Measurements from ENCODE around the gene PRSS53.

PRSS53 gene

DNA sequence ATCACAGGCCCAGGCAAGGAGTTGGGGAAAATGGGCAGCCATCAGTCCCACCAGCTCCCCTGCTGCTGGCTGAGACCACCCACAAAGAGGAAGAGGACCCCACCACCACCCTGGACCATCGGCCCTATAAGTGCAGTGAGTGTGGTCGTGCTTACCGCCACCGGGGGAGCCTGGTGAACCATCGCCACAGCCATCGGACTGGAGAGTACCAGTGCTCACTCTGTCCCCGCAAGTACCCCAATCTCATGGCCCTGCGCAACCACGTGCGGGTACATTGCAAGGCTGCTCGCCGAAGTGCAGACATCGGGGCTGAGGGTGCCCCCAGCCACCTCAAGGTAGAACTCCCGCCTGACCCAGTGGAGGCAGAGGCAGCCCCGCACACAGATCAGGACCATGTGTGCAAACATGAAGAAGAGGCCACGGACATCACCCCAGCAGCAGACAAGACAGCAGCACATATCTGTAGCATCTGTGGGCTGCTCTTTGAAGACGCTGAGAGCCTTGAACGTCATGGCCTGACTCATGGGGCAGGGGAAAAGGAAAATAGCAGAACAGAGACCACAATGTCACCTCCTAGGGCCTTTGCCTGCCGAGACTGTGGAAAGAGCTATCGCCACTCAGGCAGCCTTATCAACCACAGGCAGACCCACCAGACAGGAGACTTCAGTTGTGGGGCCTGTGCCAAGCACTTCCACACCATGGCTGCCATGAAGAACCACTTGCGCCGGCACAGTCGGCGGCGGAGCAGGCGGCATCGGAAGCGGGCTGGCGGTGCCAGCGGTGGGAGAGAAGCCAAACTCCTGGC lies 10.9 kb downstream of the PRSS53 start:
- no peak for DNase-seq (ENCODE audit: low spot score)

DNA sequence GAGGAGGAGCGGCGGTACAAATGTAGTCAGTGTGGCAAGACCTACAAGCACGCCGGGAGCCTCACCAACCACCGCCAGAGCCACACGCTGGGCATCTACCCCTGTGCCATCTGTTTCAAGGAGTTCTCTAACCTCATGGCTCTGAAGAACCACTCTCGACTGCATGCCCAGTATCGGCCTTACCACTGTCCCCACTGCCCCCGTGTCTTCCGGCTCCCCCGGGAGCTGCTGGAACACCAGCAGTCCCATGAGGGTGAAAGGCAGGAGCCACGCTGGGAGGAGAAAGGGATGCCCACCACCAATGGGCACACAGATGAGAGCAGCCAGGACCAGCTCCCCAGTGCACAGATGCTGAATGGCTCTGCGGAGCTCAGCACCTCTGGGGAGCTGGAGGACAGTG lies 11.7 kb downstream of the PRSS53 start:
- DNase-seq (ENCODE audit: low spot score) = no peak

DNA sequence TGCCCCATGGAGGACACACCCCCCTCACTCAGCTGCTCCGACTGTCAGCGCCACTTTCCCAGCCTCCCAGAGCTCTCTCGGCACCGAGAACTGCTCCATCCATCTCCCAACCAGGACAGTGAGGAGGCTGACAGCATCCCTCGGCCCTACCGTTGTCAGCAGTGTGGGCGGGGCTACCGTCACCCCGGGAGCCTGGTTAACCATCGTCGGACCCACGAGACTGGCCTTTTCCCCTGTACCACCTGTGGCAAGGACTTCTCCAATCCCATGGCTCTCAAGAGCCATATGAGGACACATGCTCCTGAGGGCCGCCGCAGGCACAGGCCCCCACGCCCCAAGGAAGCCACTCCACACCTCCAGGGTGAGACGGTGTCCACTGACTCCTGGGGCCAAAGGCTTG lies 12.4 kb downstream of the PRSS53 start:
- no peak for DNase-seq (ENCODE audit: low spot score)

DNA sequence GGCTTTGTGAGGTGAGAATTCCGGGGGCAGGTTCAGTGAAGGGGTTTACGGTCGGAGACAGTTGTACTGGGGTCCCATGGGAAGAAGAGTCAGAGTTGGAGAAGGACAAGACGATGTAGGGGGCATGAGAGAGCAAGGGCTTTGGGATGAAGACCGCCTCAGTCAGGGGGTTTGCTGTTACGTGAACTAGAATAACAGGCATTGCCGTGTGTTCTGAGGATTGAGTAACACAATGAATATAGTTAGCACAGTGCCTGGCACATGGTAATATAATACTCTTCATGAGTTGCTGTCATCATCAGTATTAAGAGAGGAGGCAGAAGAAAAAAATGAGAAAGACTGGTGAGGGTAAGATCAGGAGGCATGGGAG lies 13.9 kb downstream of the PRSS53 start:
- DNase-seq (ENCODE audit: low spot score) = no peak

DNA sequence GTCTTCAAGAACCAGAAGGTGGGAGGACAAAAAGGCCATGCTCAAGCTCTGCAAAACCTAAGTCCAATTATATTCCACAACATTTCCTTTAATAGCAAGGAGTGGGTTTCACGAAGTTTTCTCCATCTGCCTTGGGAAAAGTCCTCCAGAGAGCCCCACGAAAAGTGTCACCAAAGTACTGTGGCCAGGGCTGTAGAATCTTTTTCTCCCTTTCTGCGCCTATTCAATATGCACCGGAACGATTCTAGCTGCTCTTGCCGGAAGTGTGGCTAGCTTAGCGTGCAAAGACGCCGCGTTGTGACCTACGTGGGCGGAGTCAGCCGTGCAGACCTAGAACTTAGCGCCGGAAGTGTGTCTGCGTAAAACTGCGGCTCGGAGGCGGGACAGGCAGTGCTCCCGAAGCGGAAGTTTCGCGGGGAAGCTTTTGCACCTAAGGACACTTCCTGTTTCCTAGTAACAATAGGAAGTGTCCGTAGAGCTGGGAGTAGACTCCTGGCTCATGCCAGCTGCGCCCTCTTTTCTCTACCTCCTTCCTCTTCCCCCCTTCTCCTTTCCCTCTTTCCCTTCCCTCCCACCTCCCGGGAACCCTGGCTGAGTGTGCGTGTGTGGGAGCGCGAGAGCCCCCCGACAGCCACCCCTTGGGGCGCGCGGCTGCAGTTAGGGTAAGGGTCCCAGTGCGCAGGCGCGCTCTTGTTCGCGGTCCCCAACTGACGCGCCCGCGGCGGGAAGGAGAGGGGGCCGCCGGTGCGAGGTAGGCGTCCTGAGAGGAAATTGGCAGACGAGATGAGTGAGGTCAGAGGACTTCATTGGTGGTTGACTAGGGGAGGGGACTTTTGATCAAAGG lies 14.6 kb downstream of the PRSS53 start, which contains the start of the genes ZNF646 and ZNF668:
Gene ZNF646 (plus strand): TSS at position 453 of the 844 bp plus-strand sequence. CDS start 1,903 bp downstream, outside the sequence.
Gene ZNF668 (minus strand): TSS at position 271 of the 844 bp plus-strand sequence. CDS start 9,781 bp downstream, outside the sequence.
- peak; percentile 95 for DNase-seq (ENCODE audit: low spot score)

DNA sequence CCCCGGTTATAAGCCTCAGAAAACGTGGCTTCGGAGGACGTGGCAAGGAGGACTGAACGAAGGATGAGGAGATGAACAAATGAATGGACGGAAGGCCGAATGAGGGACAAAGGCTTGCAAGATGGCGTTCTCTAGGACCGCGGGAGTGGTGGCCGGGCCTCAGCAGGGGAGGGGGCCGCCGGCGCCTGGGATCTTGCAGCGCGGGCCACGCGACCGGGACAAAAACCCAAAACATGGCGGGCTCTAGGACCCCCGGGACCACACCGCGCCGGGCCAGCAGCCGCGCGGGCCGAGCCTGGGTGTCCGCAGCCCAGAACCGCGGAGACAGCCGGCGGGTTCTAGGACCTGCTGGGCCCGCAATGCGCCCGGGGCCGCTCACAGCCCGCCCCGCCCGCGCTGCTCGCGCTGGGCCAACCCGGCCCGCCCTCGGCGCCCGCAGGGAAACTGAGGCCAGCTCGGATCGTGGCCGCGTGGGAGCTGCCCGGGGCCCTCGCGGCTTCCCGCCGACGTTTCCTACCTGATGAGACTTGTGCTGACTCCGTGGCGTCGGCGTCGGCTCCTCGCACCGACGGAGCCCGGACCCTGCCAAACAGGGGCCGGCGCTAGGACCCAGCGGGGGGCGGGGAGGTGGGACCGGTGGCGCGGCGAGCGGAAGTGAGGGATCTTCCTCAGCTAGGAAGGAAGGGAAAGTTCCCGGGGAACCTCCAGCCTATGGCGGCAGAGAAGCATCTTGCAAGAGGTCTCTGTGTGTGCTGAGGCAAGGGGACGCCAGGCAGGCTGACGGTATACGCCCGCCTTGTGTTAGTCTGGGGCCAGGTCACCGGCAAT lies 15.4 kb downstream of the PRSS53 start:
- DNase-seq (ENCODE audit: low spot score) = peak; percentile 93

DNA sequence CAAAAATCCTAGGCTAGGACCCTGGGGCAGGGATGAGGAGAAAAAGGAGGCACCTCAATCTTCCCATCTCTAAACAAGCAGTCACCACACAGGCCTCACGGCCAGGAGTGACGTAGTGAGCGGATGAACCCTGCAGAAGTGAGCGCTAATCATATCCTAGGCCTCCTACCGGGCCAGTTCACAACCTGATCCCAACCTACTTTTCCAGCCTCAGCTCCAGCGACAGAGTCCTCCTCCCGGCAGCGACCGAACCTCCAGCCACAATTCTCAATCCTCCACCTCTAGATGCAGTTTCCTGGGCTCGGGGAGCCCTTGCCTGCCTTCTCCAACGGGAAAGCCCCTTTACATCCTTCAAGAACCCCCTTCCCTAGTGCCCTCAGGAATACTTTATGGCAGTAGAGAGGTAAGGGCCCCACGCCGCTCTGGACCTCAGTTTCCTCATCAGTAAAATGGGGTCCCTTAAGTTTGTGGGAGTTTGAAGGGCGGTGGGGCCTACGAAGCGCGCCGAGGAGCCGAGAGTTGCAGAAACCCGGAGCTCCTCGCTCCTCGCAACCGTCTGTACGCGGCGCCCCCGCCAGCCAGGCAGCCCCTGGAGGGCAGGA lies 16.1 kb downstream of the PRSS53 start:
- peak; percentile 55 for DNase-seq (ENCODE audit: low spot score)

DNA sequence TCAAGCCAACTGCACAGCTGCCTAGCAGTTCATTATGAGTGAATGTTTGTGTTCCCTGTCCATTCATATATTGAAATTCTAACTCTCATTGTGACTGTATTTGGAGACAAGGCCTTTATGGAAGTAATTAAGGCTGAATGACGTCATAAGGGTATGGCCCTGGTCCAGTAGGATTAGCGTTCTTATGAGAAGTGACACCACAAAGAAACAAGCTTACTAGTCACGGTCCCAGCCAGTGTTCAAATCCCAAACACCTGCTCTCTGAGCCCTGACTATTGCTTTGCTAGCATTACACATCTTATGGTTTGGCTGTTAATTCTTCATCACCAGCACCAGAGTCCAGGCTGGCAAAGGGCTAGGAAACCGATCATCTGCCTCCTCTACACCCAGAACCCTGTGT lies 16.9 kb downstream of the PRSS53 start:
- peak; percentile 45 for DNase-seq (ENCODE audit: low spot score)

DNA sequence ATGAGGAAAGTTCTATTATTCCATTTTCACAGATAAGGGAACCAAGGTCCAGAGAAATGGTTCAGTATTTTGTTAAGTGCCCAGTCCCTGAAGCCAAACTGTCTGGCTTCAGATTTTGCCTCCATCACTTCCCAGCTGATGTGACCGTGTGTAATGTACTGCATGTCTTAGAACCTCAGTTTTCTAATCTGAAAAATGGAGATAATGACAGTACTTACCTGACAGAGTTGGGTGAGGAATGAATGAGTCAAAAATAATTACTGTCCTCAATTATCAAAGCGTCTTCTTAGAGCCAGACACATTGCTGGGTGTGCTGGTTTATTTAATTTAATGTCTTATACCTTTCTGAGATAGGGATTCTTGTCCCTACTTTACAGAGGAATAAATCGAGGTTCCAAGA lies 21.4 kb downstream of the PRSS53 start:
- DNase-seq (ENCODE audit: low spot score) = no peak

DNA sequence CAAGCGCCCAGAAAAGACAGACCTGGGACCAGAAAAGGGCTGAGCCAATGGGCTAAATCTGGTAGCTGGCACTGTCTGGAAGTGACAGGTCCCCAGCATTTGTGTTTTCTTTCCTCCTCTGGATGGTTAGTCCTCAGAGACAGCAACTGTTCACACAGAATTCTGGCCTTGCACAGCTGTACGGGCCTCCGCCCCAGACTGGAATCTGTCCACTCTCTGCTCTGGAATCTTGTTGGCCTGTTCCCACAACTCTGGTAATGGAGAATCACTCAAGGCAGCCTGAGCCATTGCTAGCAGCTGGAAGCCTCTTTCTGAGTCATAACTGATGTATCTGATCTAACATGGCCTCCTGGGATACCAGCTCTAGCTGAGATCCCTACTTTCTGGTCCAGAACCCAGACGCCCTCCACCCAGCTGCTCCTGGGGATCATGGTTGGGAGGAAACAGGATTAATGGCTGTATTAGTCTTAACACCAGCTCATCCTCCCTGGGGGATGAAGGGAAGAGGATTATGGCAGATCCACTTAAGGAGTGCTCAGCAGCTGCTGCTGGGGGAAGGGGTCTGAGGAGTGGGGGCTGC lies 23.8 kb downstream of the PRSS53 start:
- peak; percentile 93 for DNase-seq (ENCODE audit: low spot score)

DNA sequence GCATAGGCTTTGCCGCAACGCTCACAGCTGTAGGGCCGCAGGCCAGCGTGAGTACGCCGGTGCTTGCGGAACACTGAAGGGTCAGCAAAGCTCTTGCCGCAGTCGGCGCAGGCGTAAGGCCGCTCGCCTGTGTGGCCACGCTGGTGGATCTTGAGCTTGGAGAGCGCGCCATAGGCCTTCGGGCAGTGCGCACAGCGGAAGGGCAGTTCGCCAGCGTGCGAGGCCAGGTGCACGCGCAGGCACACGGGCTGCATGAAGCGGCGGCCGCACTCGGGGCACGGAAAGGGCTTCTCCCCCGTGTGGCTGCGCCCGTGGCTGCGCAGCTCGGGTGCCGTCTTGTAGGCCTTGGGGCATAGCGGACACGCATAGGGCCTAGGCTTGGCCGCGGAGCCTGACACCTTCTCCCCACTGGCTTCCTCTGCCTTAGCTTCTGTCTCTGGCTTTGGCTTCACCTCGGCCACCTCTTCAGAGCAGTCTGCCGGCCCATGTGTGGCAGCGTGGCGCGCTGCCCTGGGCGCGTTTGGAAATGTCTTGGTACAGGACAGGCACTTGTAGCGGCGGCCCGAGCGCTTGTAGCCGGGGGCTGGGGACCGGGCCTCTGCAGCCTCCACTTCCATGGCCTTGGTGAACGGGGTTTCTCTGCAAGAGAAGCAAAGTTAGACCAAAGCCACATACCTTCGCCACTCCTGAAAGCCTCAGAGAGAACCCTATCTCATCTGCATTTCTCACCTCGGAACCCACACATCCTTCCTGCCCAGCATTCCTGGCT lies 24.7 kb downstream of the PRSS53 start:
- DNase-seq (ENCODE audit: low spot score) = no peak

DNA sequence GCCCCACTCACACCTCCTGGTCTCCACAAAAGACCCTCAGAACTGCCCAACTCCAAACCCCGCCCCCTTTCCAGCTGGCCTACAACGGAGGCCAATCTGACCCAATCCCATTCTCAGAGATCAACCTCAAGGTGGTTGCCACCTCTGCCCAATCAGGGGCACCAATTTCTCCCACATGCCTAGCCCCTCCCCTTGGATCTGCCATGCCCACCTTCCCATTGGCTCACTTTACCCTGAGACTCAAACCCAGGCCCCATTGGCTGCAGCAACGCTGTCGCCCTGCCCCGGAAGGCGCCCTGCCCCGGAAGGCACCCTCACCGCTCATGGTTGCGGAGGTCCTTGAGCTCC lies 25.3 kb downstream of the PRSS53 start:
- no peak for DNase-seq (ENCODE audit: low spot score)

DNA sequence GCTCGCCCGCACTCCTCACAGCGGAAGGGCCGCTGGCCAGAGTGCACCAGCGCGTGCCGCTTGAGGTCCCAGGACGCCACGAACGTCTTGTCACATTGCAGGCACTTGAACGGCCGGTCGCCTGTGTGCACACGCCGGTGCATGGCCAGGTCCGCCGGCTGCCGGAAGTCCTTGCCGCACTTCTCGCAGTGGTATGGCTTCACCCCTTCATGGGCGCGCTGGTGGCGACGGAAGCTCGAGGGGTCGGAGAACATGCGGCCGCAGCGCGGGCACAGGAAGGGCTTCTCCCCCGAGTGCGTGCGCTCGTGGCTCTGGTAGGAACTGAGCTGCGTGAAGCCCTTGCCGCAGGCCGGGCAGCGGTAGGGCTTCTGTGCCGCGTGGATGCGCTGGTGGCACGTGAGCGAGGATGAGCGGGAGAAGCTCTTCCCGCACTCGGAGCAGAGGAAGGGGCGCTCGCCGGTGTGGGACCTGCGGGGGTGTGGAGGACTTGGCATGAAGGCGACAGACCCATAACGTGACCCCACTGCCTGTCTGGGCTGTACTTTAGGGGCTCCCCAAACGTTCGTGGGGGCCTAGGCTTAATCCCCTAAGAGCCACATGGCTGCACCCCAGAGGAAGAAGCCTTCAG lies 26.8 kb downstream of the PRSS53 start:
- no peak for DNase-seq (ENCODE audit: low spot score)

DNA sequence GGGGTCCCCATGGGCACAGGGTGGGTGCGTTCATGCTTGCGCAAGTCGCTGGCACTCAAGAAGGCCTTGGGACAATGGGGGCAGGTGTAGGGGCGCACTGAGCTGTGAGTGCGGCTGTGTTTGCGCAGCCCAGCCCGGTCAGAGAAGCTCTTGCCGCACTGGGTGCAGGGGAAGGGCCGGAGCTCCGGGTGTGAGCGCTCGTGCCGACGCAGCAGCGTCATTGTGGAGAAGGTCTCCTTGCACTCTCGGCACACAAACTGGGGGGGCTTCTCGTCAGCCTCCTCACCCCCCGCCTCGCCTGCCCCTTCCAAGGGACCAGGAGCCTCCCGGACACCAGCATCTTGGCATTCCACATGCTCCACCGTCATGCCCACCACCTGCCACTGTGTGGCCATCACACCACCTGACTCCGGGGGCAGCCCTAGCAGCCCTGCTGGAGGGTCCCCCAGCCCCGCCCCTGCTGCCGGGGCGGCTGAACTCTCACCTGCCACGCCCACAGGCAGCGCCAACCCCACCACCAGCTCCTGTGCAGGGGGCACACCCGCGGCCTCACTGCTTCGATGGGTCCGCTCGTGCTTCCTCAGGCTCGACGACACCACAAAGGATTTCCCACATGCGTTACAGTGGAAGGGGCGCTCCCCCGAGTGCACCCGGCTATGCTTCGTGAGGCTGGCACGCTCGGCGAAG lies 27.5 kb downstream of the PRSS53 start:
- no peak for DNase-seq (ENCODE audit: low spot score)

DNA sequence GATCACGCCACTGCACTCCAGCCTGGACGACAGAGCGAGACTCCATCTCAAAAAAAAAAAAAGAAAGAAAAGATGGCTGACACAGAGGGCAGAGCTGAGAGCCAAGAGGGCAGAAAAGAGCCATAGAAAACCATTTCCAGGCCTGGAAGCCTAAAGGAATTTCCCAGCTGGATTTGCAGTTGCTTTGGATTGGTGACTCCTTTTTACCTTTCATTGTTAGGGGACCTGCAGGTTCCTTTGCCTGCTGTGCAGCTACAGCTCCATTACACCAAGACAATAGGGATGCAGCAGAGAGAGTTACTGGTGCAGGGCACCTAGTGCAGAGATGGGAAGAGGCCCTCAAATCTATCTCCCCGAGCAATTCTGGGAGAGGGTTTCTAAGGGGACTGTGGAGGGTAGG lies 33.1 kb downstream of the PRSS53 start:
- no peak for DNase-seq (ENCODE audit: low spot score)

DNA sequence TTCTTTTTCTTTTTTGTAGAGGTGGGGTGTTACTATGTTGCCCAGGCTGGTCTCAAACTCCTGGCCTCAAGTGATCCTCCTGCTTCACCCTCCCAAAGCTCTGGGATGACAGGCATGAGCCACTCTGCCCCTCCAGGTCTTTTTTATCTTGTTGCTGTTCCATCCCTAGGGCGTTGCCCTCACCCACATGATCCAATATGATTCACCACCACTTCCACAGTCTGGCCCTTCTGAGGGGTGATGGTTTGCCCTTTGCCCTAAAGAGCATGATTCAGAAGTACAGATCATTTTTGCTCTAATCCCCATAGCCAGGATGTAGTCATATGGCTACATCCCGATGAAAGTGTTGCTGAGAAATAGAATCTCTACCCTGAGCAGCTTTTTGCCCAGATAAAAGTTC lies 36.6 kb downstream of the PRSS53 start:
- peak; percentile 92 for DNase-seq (ENCODE audit: low spot score)

DNA sequence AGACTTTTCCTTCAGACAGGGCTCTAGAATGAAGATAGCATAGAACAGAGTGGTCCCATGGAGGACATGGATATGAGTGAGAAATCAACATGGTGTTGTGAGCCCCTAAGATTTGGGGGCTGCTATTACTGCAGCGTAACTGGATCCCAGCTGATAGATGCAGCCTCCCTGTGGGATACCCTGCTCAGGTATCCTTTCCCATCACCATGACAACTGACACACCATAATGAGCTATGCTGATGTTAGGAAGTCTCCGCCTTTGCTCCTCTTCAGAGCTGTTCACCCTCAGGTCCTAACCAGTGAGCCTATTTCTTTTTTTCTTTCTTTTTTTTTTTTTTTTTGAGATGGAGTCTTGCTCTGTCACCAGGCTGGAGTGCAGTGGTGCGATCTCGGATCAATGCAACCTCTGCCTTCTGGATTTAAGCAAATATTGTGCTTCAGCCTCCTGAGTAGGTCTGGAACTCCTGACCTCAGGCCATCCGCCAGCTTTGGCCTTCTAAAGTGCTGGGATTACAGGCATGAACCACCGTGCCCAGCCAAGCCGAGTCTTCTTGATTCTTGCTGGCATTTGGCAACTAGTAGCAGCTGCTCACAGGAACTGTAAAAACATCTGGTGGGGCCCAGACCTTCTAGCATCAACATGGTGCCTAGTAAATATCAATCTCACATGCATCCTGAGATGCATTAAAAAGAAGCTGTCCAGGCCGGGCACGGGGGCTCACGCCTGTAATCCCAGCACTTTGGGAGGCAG lies 38.3 kb downstream of the PRSS53 start:
- DNase-seq (ENCODE audit: low spot score) = no peak

DNA sequence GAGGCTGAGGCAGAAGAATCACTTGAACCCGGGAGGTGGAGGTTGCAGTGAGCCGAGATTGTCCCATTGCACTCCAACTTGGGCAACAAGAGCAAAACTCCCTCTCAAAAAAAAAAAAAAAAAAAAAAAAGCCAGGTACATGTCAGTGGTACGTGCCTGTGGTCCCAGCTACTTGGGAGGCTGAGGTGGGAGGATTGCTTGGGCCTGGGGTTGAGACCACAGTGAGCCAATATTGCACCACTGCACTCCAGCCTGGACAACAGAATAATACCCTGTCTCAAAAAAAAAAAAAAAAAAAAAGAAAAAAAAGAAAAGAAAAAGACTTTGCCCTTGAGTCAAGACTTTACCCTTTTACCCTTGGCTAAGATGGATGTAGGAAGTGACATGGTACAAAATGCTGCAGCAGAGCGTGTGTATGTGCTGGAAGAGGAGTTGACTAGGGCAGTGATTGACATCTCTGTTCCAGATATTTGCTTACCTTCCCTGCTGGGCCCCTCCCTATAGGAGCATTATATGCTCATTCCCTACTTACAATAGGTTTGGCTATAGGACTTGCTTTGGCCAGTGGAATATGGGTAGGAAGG lies 44.8 kb downstream of the PRSS53 start:
- DNase-seq (ENCODE audit: low spot score) = no peak

DNA sequence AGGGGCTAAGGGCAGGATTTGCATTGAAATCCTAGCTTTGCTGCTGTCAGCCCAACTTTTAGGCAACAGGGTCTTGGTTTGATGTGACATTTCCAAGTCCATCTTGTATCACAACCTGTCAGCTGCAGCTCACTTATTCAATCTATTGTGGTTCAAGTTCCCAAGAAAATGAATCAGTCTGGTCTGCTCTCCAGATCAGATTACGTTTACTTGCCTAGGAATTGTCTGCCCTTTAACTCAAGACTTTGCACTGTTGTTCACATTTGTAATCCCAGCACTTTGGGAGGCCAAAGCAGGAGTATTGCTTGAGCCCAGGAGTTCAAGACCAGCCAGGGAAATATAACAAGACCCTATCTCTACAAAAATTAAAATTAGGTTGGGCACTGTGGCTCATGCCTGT lies 45.4 kb downstream of the PRSS53 start:
- no peak for DNase-seq (ENCODE audit: low spot score)

Data from GM03348 (cell line).